SJCRH30 (cell line): Measurements from ENCODE around the gene VPS9D1. TPM values are rescaled to one million over a fixed set of nuclear protein-coding genes. Genes with fewer than 3 reads are reported as not detected.

Experiments used
- DNase-seq, 2 experiments: peaks; one replicate each; pipeline ENCODE4 v3.0.0-alpha.2; 2015 to 2020
- H3K27ac ChIP-seq: fragments of 250-450 bp; sonication (Bioruptor Pico); 2 replicates; pipeline ENCODE4 v1.5.1; 2020; ENCODE audit warnings: mild to moderate bottlenecking, moderate library complexity
- H3K27me3 ChIP-seq: fragments of 250-450 bp; sonication (Bioruptor Pico); 2 replicates; pipeline ENCODE4 v1.5.1; 2020; ENCODE audit warnings: mild to moderate bottlenecking, moderate library complexity
- H3K36me3 ChIP-seq: fragments of 250-450 bp; sonication (Bioruptor Pico); 2 replicates; pipeline ENCODE4 v1.5.1; 2020; ENCODE audit warnings: mild to moderate bottlenecking, moderate library complexity
- H3K4me1 ChIP-seq: fragments of 250-450 bp; sonication (Bioruptor Pico); 2 replicates; pipeline ENCODE4 v1.5.1; 2020; ENCODE audit warnings: mild to moderate bottlenecking, moderate library complexity
- H3K4me3 ChIP-seq: fragments of 250-450 bp; sonication (Bioruptor Pico); 2 replicates; pipeline ENCODE4 v1.5.1; 2020; ENCODE audit warnings: mild to moderate bottlenecking, moderate library complexity
- H3K9me3 ChIP-seq: fragments of 250-450 bp; sonication (Bioruptor Pico); replicated peaks from 2 replicates; pipeline ENCODE4 v1.5.1; 2020; ENCODE audit warnings: mild to moderate bottlenecking, moderate library complexity
- total RNA-seq: library from RNA; depleted of rRNA; stranded (reverse); fragments of >200 nt; shearing (Covaris generic); gene quantifications from 2 replicates; pipeline ENCODE4 v1.2.3, GENCODE V29; 2014; rRNA removed

Gene VPS9D1, protein sequence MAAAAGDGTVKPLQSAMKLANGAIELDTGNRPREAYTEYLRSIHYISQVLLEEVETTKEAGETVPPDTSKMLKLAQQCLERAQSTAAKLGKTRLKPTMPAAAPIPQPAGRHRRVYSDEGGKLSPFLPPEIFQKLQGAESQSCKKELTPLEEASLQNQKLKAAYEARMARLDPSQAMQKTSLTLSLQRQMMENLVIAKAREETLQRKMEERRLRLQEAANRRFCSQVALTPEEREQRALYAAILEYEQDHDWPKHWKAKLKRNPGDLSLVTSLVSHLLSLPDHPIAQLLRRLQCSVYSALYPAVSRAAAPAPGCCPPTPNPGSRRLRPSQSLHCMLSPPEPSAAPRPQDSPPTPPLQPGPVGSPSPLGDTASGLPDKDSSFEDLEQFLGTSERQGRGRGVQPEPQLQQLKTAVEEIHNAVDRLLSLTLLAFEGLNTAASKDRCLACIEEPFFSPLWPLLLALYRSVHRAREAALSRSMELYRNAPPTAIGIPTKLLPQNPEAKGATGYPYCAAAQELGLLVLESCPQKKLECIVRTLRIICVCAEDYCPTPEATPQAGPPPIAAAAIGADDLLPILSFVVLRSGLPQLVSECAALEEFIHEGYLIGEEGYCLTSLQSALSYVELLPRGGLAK
- 2.2 and 2.5 TPM in 2 replicates for total RNA-seq

DNA sequence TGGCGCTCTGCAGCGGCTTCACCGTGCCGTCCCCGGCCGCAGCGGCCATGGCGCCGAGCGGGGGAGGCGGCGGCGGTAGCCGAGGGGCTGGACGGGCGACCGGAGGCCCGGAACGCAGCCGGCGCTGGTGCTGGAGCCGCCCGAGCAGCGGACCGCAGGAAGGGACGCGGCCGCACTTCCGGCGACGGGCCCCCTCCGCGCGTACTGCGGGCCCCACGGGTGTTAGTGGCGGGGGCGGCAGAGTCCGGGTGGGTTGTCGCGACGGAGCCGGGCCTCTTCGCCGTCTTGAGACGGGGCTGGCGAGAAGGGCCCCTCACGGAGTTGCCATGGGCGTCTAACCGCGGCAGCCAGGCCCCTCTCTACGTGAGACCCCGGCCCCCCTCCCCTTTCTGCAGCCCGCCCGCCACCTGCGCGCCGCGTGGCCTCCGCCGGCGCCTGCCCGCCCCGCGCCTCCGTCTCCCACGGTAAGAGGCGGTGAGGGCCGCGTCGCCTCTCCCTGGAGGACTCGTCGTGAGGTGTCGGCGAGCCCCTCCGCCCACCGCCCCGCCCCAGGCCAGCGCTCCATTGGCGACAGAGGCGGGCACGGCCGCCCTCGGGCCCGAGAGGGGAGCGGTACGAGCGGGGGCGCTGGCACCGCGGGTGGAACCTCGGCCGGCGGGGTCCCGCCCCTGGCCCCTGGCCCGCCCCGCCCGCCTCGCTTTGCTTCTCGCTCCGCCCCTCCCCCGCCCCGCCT, at the start of gene VPS9D1, which contains the start of gene ZNF276:
Gene VPS9D1, minus strand, starts transcription at position 86 of the 733 bp plus-strand sequence. Its CDS starts 37 bp downstream, at position 49.
Gene ZNF276, plus strand, starts transcription at position 725 of the 733 bp plus-strand sequence. CDS start 104 bp downstream, outside the sequence.
- Histone ChIP-seq H3K9me3 (no peaks in the 10 kb centered on the region), H3K4me3 (peak within 1 kb of the TSS; percentile 86), H3K36me3 (peaks cover 12% of the 10 kb centered on the region; the same call in 1 of the 2 replicates), H3K4me1 (peaks cover 19% of the 10 kb centered on the region), H3K27ac (peak within 1 kb of the TSS; percentile 75), H3K27me3 (no peaks in the 10 kb centered on the region)
- peak; percentile 72 to 82 for DNase-seq

DNA sequence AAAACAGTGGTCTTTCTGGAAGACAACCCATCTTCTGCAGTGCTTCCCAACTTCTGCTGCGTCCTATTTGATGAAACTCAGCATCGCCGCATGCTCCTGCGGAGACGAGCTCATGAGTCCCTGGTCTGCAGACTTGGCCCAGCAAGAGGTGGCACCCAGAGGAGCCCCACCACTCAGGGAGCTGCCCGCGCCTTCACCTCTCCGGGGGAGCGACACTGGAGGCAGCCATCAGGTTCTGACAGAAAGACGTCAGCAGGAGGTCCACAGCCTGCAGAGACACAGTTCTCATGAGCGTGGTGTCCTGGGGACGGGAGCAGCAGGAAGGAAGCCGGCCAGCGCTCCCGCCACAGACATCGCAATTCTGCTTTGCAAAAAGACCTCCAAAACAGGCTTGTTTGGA, 49.7 kb upstream of the VPS9D1 start:
- Histone ChIP-seq H3K27me3 (no peaks in the 10 kb centered on the region), H3K36me3 (peaks cover 71% of the 10 kb centered on the region), H3K9me3 (no peaks in the 10 kb centered on the region), H3K4me3 (no peak overlapping the region), H3K27ac (no peak overlapping the region), H3K4me1 (no peaks in the 10 kb centered on the region)
- no peak for DNase-seq

- H3K9me3 ChIP-seq = no peaks in the 10 kb centered on the region
- H3K4me1 ChIP-seq = no peaks in the 10 kb centered on the region
- H3K27ac ChIP-seq = no peak overlapping the region
- no peak overlapping the region for H3K4me3 ChIP-seq
- no peak for DNase-seq
- no peaks in the 10 kb centered on the region for H3K27me3 ChIP-seq
- peaks cover 72% of the 10 kb centered on the region for H3K36me3 ChIP-seq
These were observed 44.7 kb upstream of the VPS9D1 start for GRCh38 chr16:89765292-89765830.

GRCh38 chr16:89764711-89765201, 44.1 kb upstream of the VPS9D1 start:
- H3K4me1 ChIP-seq = no peaks in the 10 kb centered on the region
- H3K36me3 ChIP-seq = peaks cover 67% of the 10 kb centered on the region
- H3K27me3 ChIP-seq = no peaks in the 10 kb centered on the region
- H3K9me3 ChIP-seq = no peaks in the 10 kb centered on the region
- no peak for DNase-seq
- no peak overlapping the region for H3K4me3 ChIP-seq
- H3K27ac ChIP-seq = no peak overlapping the region

DNA sequence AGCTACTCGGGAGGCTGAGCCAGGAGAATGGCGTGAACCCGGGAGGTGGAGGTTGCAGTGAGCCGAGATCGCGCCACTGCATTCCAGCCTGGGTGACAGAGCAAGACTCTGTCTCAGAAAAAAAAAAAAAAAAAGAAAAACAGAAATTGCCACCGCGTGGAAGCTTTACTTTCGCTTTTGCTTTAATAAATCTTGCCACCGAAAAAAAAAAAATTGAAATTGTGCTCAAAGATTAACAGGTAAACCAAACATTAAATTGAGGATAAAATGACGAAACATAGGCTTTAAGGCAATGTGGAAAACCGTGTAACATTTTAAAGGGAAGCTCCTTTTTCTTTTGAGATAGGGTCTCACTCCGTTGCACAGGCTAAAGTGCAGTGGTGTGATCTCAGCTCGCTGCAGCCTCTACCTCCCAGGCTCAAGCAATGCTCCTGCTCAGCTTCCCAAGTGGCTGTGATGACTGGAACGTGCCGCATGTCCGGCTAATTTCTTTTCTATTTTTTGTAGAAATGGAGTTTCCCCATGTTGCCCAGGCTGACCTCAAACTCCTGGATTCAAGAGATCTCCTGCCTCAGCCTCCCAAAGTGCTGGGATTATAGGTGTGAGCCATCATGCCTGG, 40.7 kb upstream of the VPS9D1 start:
- Histone ChIP-seq H3K27me3 (no peaks in the 10 kb centered on the region), H3K36me3 (peaks cover 59% of the 10 kb centered on the region), H3K4me3 (no peak overlapping the region), H3K27ac (no peak overlapping the region), H3K9me3 (no peaks in the 10 kb centered on the region), H3K4me1 (no peaks in the 10 kb centered on the region)
- DNase-seq = no peak

- Histone ChIP-seq H3K36me3 (peaks cover 49% of the 10 kb centered on the region), H3K4me3 (no peak overlapping the region), H3K9me3 (no peaks in the 10 kb centered on the region), H3K27ac (no peak overlapping the region), H3K27me3 (no peaks in the 10 kb centered on the region), H3K4me1 (no peaks in the 10 kb centered on the region)
- DNase-seq = no peak
These were observed 39.1 kb upstream of the VPS9D1 start for GRCh38 chr16:89759746-89760340.

GRCh38 chr16:89749637-89750036, 28.9 kb upstream of the VPS9D1 start:
- Histone ChIP-seq H3K27me3 (no peaks in the 10 kb centered on the region), H3K4me1 (no peaks in the 10 kb centered on the region), H3K36me3 (peaks cover 26% of the 10 kb centered on the region), H3K9me3 (no peaks in the 10 kb centered on the region), H3K4me3 (no peak overlapping the region), H3K27ac (no peak overlapping the region)
- no peak for DNase-seq

DNA sequence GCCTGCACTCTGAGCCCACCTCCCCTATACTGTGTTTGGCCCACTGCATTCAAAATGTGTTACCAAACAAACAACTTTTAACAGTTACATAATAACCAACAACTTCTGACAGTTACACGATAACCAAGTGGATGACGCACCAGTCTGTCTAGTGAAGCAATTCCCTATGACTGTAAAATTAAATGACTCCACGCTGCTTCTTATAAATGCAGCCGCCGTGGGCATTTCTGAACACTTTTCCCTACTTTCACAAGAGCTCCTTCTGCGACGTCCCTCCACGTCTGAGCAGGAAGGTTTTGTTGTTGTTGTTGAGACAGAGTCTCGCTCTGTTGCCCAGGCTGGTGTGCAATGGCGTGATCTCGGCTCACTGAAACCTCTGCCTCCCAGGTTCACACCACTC, 28.2 kb upstream of the VPS9D1 start:
- Histone ChIP-seq H3K36me3 (peaks cover 32% of the 10 kb centered on the region), H3K27ac (no peak overlapping the region), H3K27me3 (no peaks in the 10 kb centered on the region), H3K9me3 (no peaks in the 10 kb centered on the region), H3K4me3 (no peak overlapping the region), H3K4me1 (no peaks in the 10 kb centered on the region)
- no peak for DNase-seq

GRCh38 chr16:89748076-89748475, 27.4 kb upstream of the VPS9D1 start:
- H3K36me3 ChIP-seq = peaks cover 32% of the 10 kb centered on the region
- no peaks in the 10 kb centered on the region for H3K4me1 ChIP-seq
- DNase-seq = no peak
- H3K27ac ChIP-seq = no peak overlapping the region
- H3K4me3 ChIP-seq = no peak overlapping the region
- no peaks in the 10 kb centered on the region for H3K27me3 ChIP-seq
- no peaks in the 10 kb centered on the region for H3K9me3 ChIP-seq

- H3K4me3 ChIP-seq = no peak overlapping the region
- no peaks in the 10 kb centered on the region for H3K27me3 ChIP-seq
- no peak overlapping the region for H3K27ac ChIP-seq
- no peaks in the 10 kb centered on the region for H3K9me3 ChIP-seq
- peaks cover 35% of the 10 kb centered on the region for H3K36me3 ChIP-seq
- no peaks in the 10 kb centered on the region for H3K4me1 ChIP-seq
- DNase-seq = no peak
These were observed 25.3 kb upstream of the VPS9D1 start for GRCh38 chr16:89746043-89746442.

GRCh38 chr16:89744813-89745212, 24.1 kb upstream of the VPS9D1 start:
- Histone ChIP-seq H3K4me1 (no peaks in the 10 kb centered on the region), H3K27me3 (no peaks in the 10 kb centered on the region), H3K9me3 (no peaks in the 10 kb centered on the region), H3K27ac (no peak overlapping the region), H3K36me3 (peaks cover 45% of the 10 kb centered on the region), H3K4me3 (no peak overlapping the region)
- DNase-seq = no peak

DNA sequence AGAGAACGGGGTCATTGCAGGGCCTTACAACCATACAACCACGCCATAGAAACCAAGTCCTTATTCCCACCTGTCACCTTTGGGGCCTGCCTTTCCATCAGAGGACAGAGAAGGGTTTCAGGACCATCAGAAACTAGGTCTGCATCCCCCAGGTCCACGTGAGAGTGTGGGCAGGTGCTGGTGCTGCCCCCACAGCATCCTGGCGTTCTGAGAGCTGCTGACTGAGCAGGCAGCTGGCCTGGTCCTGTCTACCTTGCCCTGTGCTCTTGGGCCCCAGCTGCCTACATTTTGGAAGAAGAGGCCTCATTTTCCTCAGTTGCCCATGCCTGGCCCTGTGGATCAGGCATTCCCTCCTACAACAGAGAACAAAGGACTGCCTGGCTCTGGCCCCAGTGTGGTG, 22.2 kb upstream of the VPS9D1 start:
- Histone ChIP-seq H3K36me3 (peaks cover 61% of the 10 kb centered on the region), H3K4me1 (no peaks in the 10 kb centered on the region)
- no peak for DNase-seq

DNA sequence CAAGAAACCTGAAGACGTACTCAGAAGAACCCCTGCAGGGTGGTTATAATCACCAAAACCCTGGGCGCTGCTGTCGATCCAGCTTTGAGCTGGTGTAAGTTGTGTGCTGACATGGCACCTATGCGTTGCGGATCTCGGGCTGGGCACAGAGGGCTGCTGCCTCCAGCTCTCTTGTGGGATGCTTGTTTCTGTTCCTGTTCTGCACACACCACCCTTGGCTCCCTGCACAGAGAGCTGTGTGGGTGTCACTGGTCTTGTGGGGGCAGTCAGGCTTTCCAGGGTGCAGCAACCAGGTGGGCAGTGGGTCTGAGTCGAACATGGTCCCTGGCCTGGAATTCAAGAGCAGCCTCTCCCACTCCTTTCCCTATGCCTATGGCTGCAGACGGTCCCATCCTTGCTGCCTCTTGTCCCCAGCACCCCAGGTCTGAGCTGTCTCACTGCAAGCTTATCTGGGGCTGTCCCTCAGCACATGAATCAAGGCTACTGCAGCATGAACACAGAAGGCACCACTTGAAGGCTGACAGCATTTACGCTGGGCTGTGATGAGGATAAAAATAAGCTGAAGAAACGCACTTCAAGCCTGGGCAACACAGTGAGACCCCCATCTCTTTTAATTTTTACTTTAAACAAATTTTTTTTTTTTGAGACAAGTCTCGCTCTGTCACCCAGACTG, 20.8 kb upstream of the VPS9D1 start:
- H3K9me3 ChIP-seq = no peaks in the 10 kb centered on the region
- H3K4me3 ChIP-seq = no peak overlapping the region
- DNase-seq = no peak
- H3K36me3 ChIP-seq = peaks cover 63% of the 10 kb centered on the region
- H3K4me1 ChIP-seq = no peaks in the 10 kb centered on the region
- H3K27me3 ChIP-seq = no peaks in the 10 kb centered on the region
- no peak overlapping the region for H3K27ac ChIP-seq

More for the DNA sequence above, 22.2 kb upstream of the VPS9D1 start:
- Histone ChIP-seq H3K4me3 (no peak overlapping the region), H3K27ac (no peak overlapping the region), H3K27me3 (no peaks in the 10 kb centered on the region), H3K9me3 (no peaks in the 10 kb centered on the region)
